GM20431 (cell line): ENCODE measurements around the gene GRK6.

Source experiments
- in situ Hi-C: fragments of 300-500 bp; cut with MseI, MboI; formaldehyde crosslinking; loops from one replicate; pipeline ENCODE4 v1.15.0; 2020; ENCODE audit warnings: low sequenced_read_pairs; ENCODE audit not compliant: unreplicated experiment

GRK6 gene

DNA sequence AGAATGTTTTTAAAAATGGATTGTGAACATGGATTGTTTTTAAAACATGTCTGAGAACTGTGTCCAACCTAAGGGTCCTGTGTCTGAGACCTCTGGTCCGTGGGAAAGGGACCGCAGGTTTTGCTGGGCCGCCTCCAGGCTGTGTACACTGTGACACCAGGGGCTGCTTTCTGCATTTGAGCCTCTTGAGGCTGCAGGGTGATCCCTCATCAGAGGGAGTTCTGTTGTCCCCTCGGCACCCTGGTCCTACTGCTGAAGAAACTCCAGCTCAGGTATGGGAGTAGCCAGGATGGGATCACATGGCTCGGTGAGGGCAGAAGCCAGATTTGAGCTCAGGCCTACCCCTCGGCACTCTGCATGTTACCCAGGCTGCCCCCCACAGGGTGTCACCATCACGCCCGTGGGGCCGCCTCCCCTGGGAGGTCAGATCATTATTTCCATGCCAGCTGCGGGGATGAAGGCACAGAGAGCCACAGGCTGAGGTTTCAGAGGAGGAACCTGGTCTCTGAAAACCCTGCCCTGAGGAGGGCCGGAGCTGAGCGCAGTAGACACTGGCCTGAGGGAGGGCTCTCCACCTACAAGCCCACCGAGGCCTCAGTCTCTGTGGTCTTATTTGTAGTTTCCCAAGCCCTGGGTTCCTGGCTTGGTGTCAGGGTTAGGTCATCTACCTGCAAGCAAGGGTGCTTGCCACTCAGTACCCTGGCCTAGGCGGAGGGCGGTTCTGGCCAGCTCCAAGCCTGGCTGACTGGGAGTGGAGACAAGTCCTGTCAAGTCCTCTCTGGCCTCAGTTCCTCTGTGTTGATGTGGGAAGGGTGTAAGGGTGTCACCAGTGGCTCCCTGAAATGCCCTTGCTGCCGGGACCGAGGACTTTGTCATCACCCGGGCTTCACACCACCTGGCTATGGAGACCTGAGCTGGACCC, 22.9 kb downstream of the GRK6 start:
- in situ Hi-C loops, result loop anchor here (10.0 kb wide), 1 partner anchor 45 kb away; the partner anchor contains the start of genes F12 and PFN3

DNA sequence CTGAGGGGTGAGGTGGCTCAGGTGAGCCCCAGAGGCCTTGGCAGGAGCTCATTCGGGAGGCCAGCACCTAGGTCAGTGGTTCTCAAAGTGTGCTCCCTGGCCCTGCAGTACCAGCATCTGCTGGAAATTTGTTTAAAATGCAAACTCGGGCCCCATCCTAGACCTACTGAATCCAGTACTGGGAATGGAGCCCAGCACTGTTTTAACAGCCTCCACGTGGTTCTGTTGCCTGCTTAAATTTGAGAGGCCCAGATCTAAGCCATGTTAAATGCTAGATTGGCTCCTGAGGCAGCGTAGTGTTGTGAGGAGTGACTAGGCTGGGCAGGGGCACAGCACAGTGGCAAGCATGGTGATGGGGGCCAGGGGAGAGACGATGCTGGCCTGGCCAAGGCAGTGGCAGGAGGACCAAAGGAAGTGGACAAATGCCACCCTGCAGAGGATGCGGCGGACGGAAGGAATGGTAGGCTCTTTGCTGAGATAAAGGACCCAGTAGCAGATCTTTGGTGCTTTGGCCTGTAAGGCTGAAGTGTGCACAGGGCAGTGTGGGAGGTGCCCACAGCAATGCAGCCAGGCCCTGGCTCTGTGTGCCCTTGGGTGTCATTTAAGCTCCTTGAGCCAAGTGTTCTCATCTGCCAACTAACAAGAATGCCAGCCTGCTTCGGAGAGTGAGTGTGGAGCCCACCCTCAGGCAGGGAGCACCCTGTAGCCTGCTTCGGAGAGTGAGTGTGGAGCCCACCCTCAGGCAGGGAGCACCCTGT, 24.4 kb downstream of the GRK6 start:
- in situ Hi-C loops, result loop anchor here (10.0 kb wide), 1 partner anchor 46 kb away; the partner anchor contains the start of genes F12 and PFN3

GRCh38 chr5:177452688-177453638, 26.5 kb downstream of the GRK6 start:
- in situ Hi-C loops, result loop anchor here (10.0 kb wide), 1 partner anchor 48 kb away; the partner anchor contains the start of genes F12 and PFN3

DNA sequence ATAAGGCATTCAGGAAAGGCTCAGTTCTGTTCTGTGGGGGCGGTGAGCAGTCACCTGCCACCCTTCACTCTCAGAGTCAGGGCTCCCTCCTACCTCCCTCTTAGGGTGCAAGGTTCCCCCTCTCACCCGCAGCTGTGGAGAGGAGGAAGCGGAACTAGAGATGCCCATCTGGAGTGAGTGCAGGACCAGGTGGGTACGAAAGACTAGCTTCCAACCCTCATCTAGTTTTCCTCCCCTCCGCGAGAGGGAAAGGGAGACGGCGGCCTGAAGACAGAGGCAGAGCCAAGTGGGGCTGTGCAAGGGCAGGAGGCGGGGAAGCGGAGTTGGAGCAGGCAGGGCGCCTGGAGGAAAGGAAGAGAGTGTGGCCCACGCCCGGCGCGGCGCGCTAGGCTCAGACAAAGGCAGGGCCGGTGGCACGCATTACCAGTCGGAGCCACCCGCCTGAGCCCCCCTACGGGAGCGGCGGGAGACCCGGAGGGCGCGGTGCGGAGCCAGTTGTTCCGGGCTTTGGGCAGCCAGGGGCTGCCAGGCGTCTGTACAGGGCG, 27.4 kb downstream of the GRK6 start:
- in situ Hi-C loops, result loop anchor here (10.0 kb wide), 1 partner anchor 49 kb away; the partner anchor contains the start of genes F12 and PFN3

GRCh38 chr5:177454397-177455035, 28.0 kb downstream of the GRK6 start:
- in situ Hi-C loops, result loop anchor here (10.0 kb wide), 1 partner anchor 50 kb away; the partner anchor contains the start of genes F12 and PFN3

GRCh38 chr5:177455036-177455660, 28.7 kb downstream of the GRK6 start:
- in situ Hi-C loops, result loop anchor here (10.0 kb wide), 1 partner anchor 50 kb away; the partner anchor contains the start of genes F12 and PFN3

DNA sequence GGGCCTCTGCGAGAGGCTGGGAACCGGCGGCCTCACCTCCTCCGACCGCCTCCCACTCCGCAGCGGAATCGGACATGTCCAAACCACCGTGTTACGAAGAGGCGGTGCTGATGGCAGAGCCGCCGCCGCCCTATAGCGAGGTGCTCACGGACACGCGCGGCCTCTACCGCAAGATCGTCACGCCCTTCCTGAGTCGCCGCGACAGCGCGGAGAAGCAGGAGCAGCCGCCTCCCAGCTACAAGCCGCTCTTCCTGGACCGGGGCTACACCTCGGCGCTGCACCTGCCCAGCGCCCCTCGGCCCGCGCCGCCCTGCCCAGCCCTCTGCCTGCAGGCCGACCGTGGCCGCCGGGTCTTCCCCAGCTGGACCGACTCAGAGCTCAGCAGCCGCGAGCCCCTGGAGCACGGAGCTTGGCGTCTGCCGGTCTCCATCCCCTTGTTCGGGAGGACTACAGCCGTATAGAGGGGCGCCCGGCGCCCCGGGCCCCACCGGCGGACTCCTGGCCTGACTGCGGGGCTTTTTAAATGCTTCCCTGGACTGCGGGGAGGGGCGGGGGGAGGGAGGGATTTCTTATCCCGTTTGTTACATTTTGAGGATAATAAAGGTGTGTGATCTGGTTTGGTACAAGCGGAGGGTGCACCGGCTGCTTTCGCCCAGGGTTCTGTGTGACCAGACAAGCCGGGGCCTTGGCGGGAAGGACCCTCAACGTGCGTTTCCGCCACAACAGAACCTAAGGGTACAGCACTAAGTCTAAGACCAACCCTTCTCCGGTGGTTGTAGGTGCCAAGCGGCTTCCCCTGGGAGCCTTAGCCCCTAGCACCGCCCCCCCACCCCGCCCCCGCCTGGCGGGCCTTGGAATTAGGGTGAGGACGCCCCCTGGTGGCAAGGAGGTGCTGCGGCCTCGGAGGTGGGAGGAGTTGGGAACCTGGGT, 29.4 kb downstream of the GRK6 start:
- in situ Hi-C loops, result loop anchor here (10.0 kb wide), 1 partner anchor 51 kb away; the partner anchor contains the start of genes F12 and PFN3

- in situ Hi-C loops, result loop anchor here (10.0 kb wide), 1 partner anchor 52 kb away; the partner anchor contains the start of genes F12 and PFN3
Observed at GRCh38 chr5:177456591-177456964, 30.1 kb downstream of the GRK6 start.

GRCh38 chr5:177456976-177457851, 30.7 kb downstream of the GRK6 start:
- in situ Hi-C loops, result loop anchor here (10.0 kb wide), 1 partner anchor 52 kb away; the partner anchor contains the start of genes F12 and PFN3

DNA sequence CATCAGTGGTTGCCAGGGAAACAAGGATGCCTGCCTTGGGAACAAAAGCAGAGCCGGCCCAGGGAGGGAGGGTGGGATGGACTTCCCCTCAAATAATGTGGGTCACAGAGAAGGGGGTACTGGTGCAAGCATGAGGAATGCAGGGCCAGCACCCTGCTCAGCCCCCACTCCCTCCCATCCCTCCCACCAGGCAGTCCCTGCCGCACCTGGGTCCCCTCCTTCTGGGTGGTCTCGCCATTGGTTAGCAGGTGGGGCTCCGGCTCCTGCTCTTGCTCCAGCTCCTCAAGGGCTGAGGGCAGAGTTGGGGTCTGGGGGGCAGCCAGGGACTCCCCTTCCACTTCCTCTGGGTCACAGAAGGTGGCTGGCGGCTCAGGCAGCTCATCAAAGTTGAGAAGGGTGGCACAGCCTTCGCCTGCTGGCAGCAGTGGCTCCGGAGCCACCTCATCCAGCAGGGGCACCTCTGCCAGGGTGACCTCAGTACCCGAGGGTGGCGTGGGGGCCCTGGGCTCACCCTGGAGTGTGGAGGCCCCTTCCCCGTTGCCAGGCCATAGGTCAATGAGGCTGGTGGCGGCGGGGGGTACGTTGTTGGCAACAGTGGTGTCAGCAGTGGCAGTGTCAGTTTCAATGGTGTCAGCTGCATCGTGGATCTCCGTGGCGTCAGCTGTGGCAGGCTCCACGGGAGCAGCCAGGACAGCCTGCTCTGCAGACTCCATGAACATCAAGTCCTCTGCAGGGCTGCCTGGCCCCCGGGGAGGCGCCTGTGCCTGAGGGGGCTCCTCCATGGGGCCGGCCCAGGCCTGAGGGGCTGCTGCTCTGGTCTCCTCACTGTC, 31.6 kb downstream of the GRK6 start:
- in situ Hi-C loops, result loop anchor here (10.0 kb wide), 1 partner anchor 53 kb away; the partner anchor contains the start of genes F12 and PFN3

DNA sequence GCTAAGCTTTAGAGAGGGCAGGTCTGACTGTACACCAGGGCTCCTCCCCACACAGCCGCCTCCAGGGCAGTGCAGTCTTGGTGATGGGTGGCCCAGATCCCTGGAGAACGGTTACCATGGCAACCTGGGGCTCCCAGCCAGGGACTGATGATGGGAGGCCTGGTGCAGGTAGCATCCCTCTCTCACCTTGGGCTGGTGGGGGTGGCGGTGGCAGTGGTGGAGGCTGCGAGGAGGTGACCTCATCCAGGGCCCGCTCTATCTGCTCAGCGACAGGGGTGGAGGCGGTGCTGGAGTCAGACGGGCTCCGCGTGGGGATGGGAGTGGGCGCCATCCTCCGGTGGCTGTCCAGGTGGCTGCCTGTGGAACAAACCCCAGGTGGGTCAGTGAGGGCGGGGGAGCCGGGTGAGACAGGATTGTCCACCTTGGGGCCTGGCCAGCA, 32.5 kb downstream of the GRK6 start:
- in situ Hi-C loops, result loop anchor here (10.0 kb wide), 1 partner anchor 54 kb away; the partner anchor contains the start of genes F12 and PFN3

DNA sequence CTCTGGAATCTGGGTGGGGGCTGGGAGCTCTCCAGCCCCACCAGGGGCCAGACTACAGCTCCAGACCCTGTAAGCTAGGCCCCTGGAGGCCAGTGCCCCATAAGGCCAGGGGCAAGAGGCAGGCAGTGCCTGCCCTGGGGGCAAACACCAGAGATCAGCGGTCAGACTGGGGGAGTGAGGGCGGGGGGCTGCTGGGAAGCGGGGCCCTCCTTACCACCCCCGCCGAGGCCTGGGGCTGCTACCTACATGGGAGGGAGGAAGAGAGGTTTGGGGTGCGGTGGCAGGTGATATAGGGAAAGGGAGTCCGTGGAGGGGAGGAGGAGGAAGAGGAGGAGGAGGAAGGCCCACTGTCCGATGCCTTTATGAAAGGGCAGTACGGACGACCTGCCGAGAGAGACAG, 32.9 kb downstream of the GRK6 start:
- in situ Hi-C loops, result loop anchor here (10.0 kb wide), 1 partner anchor 55 kb away; the partner anchor contains the start of genes F12 and PFN3

DNA sequence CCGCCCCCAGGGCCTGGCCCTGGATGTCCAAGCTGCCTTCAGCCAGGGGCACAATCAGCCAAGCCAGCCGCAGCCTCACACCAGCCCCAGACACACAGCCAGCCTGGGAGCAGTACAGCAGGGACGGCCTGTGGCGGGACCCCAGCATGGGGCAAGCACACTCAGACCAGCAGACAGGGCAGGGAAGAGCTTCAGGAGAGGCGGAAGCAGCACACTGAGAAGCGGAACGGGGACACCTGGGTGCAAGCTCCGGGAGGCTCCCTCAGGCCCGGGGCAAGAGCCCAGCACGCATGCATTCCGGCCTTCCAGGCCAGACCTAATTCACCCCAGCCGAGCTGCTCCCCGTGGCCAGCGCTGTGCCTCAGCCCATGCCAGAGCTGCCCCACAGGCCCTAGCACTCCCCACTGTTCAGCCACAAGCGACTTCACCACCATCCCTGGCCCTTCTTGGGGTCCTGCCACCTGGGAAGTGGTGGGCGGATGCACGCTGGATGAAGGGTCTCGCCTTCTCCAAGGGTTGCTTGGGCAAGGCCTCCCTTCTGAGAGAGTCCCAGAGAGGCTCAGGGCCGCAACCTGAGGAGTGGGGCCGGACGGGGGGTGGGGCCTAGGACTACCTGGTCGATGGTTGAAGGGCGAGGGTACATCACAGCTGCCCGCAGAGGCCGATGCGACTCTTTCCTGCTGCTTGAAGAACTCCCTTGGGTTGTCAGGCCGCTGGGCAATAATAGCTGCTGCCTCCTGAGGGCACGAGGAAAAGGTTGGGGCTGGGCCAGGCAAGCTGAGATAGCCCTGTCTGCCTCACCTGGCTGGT, 33.5 kb downstream of the GRK6 start:
- in situ Hi-C loops, result loop anchor here (10.0 kb wide), 1 partner anchor 55 kb away; the partner anchor contains the start of genes F12 and PFN3
